NCI-H1417 (cell line): ENCODE results near the gene POC1A.

Source experiments
- DNase-seq, 3 experiments: peaks; one replicate each; lab custom pipeline; 2025; lab: John Stamatoyannopoulos, UW

POC1A gene

DNA sequence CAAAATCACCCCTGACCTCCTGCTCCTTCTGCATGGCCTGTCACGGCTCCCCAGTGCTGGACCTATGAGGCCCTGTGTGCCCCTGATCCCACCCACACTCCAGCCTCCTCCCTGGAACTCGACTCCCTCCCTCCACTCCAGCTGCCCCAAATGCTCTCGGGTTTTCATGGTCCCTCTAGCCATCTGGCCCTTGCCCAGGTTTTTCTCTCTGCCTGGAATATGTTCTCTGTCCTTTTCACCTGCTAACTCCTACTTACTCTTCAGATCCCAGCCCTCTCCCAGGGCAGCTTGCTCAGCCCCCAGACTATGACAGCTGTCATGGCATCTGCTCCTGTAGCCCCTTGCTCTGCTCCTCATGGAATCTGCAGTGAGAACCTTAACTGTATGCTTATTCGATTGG lies 128.2 kb downstream of the POC1A start:
- DNase-seq: no peak

DNA sequence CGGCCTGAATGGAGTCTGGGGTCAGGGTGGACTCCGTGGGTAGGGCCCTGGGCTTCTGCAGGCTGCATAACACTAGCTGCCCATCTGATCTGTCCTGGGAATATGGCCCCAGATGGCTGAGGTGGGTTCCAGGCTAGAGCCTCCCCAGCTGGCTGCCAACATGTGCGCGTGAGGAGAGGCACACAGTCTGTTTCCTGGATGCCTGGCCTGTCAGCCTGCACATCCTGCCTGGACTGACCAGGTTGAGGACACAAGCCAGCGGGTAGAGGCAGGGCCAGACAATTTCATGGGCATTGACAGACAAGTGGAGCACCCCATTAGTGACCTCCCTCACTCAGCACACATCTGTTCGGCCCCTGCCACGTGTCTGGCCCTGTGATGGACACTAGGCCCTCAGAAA lies 128.8 kb downstream of the POC1A start:
- no peak for DNase-seq
